Stimulated activated CD8-positive, alpha-beta memory T cell treated with anti-CD3 and anti-CD28 coated beads, Interleukin-7, amount 100 ng/mL, for 24 hours (primary cell): ENCODE measurements around the gene NCAPG2.
A peak's percentile ranks its signal among the peaks of the same experiment; 100 is the strongest.

Source experiments
- DNase-seq: peaks from one replicate; pipeline ENCODE4 v3.0.0-alpha.2; 2020; ENCODE audit warnings: low read depth

NCAPG2 gene, protein sequence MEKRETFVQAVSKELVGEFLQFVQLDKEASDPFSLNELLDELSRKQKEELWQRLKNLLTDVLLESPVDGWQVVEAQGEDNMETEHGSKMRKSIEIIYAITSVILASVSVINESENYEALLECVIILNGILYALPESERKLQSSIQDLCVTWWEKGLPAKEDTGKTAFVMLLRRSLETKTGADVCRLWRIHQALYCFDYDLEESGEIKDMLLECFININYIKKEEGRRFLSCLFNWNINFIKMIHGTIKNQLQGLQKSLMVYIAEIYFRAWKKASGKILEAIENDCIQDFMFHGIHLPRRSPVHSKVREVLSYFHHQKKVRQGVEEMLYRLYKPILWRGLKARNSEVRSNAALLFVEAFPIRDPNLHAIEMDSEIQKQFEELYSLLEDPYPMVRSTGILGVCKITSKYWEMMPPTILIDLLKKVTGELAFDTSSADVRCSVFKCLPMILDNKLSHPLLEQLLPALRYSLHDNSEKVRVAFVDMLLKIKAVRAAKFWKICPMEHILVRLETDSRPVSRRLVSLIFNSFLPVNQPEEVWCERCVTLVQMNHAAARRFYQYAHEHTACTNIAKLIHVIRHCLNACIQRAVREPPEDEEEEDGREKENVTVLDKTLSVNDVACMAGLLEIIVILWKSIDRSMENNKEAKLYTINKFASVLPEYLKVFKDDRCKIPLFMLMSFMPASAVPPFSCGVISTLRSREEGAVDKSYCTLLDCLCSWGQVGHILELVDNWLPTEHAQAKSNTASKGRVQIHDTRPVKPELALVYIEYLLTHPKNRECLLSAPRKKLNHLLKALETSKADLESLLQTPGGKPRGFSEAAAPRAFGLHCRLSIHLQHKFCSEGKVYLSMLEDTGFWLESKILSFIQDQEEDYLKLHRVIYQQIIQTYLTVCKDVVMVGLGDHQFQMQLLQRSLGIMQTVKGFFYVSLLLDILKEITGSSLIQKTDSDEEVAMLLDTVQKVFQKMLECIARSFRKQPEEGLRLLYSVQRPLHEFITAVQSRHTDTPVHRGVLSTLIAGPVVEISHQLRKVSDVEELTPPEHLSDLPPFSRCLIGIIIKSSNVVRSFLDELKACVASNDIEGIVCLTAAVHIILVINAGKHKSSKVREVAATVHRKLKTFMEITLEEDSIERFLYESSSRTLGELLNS

GRCh38 chr7:158704524-158705233, at the start of gene NCAPG2:
Gene NCAPG2 (minus strand): TSS chr7:158704804. CDS start chr7:158701899, 2,905 bp downstream.
- peak; percentile 96 for DNase-seq

GRCh38 chr7:158753900-158754299, 49.3 kb upstream of the NCAPG2 start:
- DNase-seq = no peak

DNA sequence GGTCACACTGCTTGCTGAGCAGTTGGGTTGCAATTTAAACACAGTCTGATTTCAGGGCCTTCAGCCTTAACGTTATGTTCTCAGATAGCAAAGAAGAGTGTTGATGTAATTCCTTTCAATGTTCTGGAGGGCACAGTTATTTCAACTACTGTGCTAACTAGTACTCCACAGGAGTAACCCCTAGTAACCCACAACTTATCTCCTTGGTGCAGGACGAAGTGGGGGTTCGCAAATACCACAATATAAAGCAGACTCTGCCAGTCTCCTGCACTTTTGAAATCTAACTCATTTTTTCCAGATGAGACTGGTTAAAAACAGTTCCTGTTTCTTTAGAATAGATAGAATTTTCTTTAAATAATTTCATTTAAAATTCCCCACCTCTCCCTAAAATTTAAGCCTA, 47.1 kb upstream of the NCAPG2 start:
- DNase-seq = no peak

DNA sequence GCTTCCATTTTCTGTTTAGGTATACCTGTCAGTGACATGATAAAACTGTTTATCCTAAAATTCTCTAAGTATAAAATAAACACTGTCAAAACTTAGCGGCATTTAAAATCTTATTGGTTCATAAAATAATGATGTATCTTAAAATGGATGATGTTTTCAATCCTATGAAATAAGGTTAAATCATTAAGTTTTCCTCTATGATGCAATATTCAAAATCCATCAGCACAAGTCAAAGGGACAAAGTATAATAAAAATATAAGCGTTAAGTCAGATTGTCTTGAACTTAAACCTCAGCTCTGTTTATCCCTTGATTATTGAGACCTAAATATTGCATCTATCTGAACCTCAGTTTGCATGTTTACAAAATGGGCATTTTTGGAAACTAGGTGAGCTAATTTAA, 46.6 kb upstream of the NCAPG2 start:
- no peak for DNase-seq

- no peak for DNase-seq
These were observed 46.1 kb upstream of the NCAPG2 start for GRCh38 chr7:158750702-158751101.

- no peak for DNase-seq
These were observed 44.8 kb upstream of the NCAPG2 start for GRCh38 chr7:158749396-158749795.

DNA sequence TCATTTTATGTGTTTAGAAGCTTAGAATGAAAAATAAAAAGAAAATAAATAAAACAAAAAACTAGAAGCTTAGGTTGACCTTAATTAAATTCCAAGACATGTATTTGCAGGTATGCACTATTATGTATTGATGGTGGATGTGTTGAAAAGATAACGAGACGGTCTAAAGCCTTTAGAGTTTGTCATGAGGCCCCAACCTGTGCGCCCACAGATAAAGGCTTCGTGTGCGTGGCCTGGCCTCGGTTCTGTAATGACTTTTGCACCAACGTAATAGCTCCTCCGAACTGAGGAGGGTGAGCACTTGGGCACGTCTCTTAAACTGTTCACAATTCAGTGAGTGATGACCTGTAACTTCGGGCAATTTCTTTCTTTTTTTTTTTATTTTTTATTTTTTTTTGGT, 43.7 kb upstream of the NCAPG2 start:
- DNase-seq = no peak

DNA sequence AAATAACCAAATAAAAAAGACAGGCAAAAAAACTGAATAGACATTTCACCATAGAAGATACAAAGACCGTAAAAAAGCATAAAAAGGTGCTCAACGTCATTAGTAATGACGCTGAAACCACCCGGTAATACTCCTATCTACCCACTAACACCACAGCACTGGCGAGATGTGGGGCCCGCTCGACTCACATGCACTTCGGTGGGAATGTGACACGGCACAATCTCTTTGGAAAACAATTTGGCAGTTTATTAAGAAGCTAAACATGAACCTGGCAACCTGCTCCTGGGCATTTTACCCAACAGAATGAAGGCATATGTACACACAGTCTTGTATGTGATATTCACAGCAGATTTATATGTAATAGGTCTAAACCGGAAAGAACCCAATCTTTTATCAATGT, 42.8 kb upstream of the NCAPG2 start:
- no peak for DNase-seq

- no peak for DNase-seq
These were observed 42.4 kb upstream of the NCAPG2 start for GRCh38 chr7:158746957-158747356.

DNA sequence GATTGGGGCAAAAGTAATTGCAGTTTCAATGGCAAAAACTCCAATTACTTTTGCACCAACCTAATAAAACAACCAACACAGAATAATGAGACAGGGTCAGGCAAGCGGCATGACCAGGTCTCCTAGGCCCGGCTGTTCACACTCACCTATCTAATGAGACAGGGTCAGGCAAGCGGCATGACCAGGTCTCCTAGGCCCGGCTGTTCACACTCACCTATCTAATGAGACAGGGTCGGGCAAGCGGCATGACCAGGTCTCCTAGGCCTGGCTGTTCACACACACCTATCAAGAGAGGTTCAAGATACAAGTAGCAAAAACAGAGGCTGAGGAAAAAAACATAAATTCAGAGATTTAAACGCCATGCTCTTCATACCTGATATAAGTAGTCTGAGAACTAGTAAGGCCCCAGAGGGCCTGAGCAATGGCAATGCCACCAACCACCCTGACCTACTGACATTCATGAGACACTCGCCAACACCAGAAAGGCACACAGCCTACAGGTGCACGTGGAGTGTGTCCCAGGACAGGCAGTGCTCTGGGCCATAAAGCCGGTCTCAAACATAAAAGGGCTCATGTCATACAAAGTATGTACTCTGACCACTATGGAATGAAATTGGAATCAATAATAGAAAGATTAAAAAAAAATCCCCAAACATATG, 40.6 kb upstream of the NCAPG2 start:
- DNase-seq = no peak

- no peak for DNase-seq
These were observed 39.5 kb upstream of the NCAPG2 start for GRCh38 chr7:158744070-158744469.

GRCh38 chr7:158743219-158743618, 38.6 kb upstream of the NCAPG2 start:
- DNase-seq = no peak

DNA sequence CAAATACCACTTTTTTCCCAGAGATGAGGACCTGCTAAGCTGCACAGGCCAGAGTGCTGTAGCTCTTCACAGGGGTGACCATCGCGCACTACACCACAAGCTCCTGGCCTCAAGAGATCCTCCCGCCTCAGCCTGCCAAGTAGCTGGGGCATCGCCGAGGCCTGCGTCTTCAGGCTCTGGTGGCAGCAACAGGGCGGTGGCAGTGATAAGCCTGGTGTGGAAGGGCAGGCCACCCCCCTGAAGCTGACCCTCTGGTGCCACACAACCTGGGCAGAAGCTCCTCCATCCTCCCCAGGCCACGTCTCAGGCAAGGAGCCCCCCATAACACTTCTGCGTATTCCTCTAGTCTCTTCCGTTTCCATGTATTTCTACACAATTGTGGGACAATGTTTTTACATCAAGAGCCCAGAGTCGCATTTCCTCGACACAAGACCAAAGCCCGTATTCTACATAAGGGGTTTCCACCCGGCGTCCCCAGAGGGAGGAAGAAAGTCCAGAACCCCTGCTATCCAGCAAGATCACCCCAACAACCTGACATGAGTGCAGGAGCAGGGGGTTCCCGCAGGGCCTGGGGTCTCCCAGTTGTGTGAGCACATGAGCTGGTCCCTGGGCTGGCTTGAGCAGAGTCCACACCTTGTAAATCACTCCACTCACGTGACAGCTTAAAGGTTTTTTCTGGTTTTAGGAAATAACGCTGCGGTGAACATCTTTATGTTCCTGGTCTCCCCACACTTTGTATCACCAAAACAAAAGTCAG, 37.6 kb upstream of the NCAPG2 start:
- DNase-seq = no peak

DNA sequence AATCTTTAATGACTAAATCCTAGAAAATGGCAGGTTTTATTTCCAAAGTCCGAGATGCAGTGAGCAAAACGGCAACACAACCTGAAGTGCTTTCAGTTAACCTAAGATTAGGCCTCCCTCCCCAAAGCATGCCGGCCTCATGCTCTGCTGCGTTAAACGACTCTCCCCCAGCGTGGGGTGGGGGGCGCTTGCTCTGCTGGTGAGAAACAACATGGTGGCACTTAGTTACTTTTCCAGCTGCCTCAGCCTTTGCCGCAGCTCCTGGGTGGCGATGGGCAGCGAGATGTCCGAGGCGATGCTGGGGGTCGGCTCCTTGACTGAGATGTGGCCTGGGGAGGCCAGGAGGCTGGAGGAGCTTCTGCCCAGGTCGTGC, 36.7 kb upstream of the NCAPG2 start:
- DNase-seq = no peak

DNA sequence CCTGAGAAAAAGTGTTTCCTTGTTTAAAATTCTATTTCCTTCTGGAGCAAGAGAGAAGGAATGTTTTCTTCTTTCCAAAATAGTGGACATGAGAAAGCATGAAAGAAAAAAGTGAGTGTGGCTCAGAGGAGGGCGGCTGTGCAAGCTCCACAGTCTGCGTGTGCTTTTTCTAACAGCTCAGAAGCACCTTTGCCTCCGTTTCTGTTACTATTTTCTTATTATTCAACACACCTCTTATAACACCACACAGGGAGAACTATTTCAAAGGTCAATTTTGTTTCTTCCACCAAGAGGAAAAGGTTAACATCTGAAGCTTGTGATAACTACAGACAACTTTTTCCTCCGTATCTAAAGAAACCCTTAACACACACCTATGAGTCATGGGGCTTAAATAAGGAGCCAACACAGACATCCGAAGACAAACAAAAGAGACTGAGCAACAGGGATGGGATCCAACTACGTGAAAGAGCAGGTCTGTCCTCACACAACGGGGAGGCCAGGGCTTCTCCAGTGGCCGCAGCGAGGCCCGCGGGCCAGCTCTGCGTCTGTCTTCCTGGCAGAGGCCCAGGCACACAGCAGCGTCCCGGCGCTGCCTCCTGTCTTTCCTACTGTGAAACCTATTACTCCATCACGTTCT, 36.2 kb upstream of the NCAPG2 start:
- no peak for DNase-seq

DNA sequence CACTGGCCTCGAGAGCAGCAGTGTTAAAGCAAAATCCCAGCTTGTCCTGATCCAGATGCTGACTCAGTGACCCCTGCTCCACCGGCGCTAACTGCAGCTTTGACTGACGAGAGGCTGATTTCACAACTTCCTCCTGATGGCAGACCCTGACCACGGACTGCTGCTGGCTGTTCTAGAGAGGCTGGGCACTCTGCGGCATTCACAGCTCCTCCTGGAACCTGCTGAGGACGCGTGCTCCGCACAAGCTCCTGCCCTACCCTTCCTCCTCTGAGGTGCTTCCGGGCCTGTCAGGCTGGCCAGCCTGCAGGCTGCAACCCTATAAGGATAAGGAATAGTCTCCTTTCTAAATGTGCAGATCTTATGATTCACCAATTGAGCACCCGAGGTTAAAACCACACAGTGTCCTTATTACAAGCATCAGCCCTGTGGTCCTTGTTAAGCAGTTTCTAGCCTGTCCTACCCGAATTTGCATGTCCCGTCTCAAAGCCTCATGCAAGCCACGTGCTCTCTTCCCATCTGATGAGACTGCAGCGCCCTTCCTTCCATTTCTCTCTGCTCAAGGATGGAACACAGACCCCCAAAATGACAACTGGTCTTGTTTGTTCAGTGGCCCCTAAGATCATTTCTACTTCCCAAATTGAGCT, 35.5 kb upstream of the NCAPG2 start:
- DNase-seq = no peak

- no peak for DNase-seq
These were observed 34.2 kb upstream of the NCAPG2 start for GRCh38 chr7:158738841-158739240.

DNA sequence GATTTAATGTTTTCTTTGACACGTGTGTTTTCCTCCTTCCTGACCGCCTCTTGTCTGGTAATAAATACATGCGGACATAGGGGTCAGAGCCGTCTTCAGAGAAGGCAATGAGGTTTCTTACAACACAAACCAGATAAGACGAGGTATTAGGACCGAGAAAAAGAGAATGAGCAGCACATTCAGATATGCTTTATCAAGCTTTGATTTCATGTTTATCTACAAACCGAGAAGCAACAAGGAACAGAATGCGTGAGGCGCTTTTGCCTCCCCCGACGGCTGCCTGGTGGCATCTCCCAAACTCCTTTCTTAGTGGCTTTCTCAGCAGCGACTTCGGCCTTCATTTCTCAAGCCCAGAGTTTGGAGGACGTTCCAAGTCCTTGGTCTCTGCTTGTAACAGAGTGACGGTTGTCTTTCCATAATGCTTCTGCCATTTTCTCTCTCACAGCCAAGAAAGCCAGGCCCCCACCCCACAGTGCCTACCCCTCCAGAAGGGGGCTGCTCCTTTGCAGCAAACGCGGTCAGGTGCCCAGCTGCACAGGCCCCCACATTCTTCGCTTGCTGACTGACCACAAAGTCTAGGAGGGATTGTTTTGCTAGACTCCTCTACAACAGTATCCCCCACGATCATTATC, 32.6 kb upstream of the NCAPG2 start:
- no peak for DNase-seq

- no peak for DNase-seq
These were observed 31.3 kb upstream of the NCAPG2 start for GRCh38 chr7:158735935-158736334.
